ENCODE data around the gene PPP1R11. TPM values are rescaled to one million over a fixed set of nuclear protein-coding genes. Genes with fewer than 3 reads are reported as not detected.

PPP1R11 gene
- total RNA-seq, 1 experiment from 2014 or later = 60.1 TPM

- Mint-ChIP-seq H3K4me1 (ENCODE audit: insufficient read depth, unreplicated experiment) (peaks cover 12% of the 10 kb centered on the region), H3K27ac (ENCODE audit: low read depth, unreplicated experiment) (peak within 1 kb of the TSS; percentile 92), H3K4me3 (ENCODE audit: unreplicated experiment) (peak within 1 kb of the TSS; percentile 96), H3K9me3 (ENCODE audit: unreplicated experiment) (no peaks in the 10 kb centered on the region), H3K36me3 (ENCODE audit: insufficient read depth, unreplicated experiment) (peaks cover 34% of the 10 kb centered on the region), H3K27me3 (ENCODE audit: insufficient read depth, unreplicated experiment) (no peaks in the 10 kb centered on the region)
- intact Hi-C loops (cut with micrococcal nuclease) = no loop called here
- BruUV-seq (replicated peaks) = TSS peak; percentile 70
- CTCF ChIA-PET = interaction anchor here (0.6 to 2.9 kb wide), 6 partner anchors 13 to 698 kb away, joined by 3 to 12 read pairs (median 4); no protein-coding TSS in a partner anchor
- peak; percentile 97 for DNase-seq (ENCODE audit: unreplicated experiment)
- POLR2A ChIA-PET = interaction anchor here (0.7 to 6.2 kb wide), 33 partner anchors 8 to 1794 kb away, joined by 3 to 101 read pairs (median 5); partner anchors contain the start of genes RNF39, TRIM26, TRIM39 and ZSCAN26
- TF ChIP-seq, protein P1, sequence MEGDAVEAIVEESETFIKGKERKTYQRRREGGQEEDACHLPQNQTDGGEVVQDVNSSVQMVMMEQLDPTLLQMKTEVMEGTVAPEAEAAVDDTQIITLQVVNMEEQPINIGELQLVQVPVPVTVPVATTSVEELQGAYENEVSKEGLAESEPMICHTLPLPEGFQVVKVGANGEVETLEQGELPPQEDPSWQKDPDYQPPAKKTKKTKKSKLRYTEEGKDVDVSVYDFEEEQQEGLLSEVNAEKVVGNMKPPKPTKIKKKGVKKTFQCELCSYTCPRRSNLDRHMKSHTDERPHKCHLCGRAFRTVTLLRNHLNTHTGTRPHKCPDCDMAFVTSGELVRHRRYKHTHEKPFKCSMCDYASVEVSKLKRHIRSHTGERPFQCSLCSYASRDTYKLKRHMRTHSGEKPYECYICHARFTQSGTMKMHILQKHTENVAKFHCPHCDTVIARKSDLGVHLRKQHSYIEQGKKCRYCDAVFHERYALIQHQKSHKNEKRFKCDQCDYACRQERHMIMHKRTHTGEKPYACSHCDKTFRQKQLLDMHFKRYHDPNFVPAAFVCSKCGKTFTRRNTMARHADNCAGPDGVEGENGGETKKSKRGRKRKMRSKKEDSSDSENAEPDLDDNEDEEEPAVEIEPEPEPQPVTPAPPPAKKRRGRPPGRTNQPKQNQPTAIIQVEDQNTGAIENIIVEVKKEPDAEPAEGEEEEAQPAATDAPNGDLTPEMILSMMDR (IDR thresholded peaks at IDR 0.05; ENCODE audit: unreplicated experiment) = no peak
Measured at GRCh38 chr6:30061092-30061857, 5.7 kb upstream of the PPP1R11 start, which contains the start of gene POLR1H. POLR1H (plus strand) TSS chr6:30061265; CDS start chr6:30061525, 260 bp downstream.

DNA sequence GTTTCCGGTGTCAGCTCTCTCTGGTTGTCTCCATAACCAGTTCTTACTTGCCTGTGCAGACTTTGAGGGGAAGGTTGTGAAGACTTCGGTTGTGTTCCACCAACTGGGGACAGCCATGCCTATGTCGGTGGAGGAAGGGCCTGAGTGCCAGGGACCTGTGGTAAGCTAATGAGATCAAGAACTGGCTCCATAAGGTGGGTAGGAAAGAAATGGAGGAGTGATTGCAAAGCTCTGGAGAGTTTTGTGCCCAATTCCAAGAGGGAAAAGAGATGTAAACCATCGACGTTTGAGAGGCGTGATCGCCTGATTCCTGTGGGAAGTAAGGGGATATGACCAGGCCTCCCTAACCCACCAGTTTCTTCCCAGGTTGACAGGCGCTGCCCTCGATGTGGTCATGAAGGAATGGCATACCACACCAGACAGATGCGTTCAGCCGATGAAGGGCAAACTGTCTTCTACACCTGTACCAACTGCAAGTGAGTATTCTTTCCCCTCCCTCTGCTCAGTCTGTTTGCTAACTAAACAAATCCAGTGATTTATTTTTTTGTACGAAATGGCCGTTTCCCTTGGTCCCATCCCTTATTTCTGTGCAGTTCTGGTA lies 5.0 kb upstream of the PPP1R11 start:
- BruUV-seq (replicated peaks) = no TSS peak
- no peaks in the 10 kb centered on the region for H3K27me3 Mint-ChIP-seq (ENCODE audit: insufficient read depth, unreplicated experiment)
- TF ChIP-seq, protein P1 (IDR thresholded peaks at IDR 0.05; ENCODE audit: unreplicated experiment) = no peak
- H3K4me3 Mint-ChIP-seq (ENCODE audit: unreplicated experiment) = peak overlapping the region; percentile 96
- peaks cover 17% of the 10 kb centered on the region for H3K4me1 Mint-ChIP-seq (ENCODE audit: insufficient read depth, unreplicated experiment)
- no peaks in the 10 kb centered on the region for H3K9me3 Mint-ChIP-seq (ENCODE audit: unreplicated experiment)
- CTCF ChIA-PET = interaction anchor here (0.7 to 2.9 kb wide), 3 partner anchors 13 to 697 kb away, joined by 3 to 12 read pairs (median 12); no protein-coding TSS in a partner anchor
- DNase-seq (ENCODE audit: unreplicated experiment) = no peak
- intact Hi-C loops (cut with micrococcal nuclease) = no loop called here
- H3K36me3 Mint-ChIP-seq (ENCODE audit: insufficient read depth, unreplicated experiment) = peaks cover 27% of the 10 kb centered on the region
- POLR2A ChIA-PET = interaction anchor here (0.7 to 6.2 kb wide), 21 partner anchors 10 to 1795 kb away, joined by 3 to 101 read pairs (median 5); partner anchors contain the start of genes RNF39, TRIM26 and ZSCAN26
- H3K27ac Mint-ChIP-seq (ENCODE audit: low read depth, unreplicated experiment) = peak overlapping the region; percentile 92

- H3K9me3 Mint-ChIP-seq (ENCODE audit: unreplicated experiment) = no peaks in the 10 kb centered on the region
- no peaks in the 10 kb centered on the region for H3K27me3 Mint-ChIP-seq (ENCODE audit: insufficient read depth, unreplicated experiment)
- no peak overlapping the region for H3K27ac Mint-ChIP-seq (ENCODE audit: low read depth, unreplicated experiment)
- peak overlapping the region; percentile 96 for H3K4me3 Mint-ChIP-seq (ENCODE audit: unreplicated experiment)
- ChIA-PET CTCF (interaction anchor here (0.6 to 2.9 kb wide), 2 partner anchors 69 to 184 kb away, joined by 3 to 12 read pairs; no protein-coding TSS in a partner anchor), POLR2A (interaction anchor here (0.9 to 6.2 kb wide), 12 partner anchors 11 to 1795 kb away, joined by 3 to 101 read pairs (median 8); partner anchors contain the start of genes RNF39 and ZSCAN26)
- TF ChIP-seq, protein P1 (IDR thresholded peaks at IDR 0.05; ENCODE audit: unreplicated experiment) = no peak
- peaks cover 21% of the 10 kb centered on the region for H3K4me1 Mint-ChIP-seq (ENCODE audit: insufficient read depth, unreplicated experiment)
- H3K36me3 Mint-ChIP-seq (ENCODE audit: insufficient read depth, unreplicated experiment) = peaks cover 24% of the 10 kb centered on the region
- BruUV-seq (replicated peaks) = no TSS peak
- intact Hi-C loops (cut with micrococcal nuclease) = no loop called here
- no peak for DNase-seq (ENCODE audit: unreplicated experiment)
Measured at GRCh38 chr6:30062471-30063178, 4.4 kb upstream of the PPP1R11 start.
